ACC112 (cell line): ENCODE measurements around the gene TRA2B.

Experiments used
- H2AFZ ChIP-seq: fragments of 200-600 bp; sonication (generic); one replicate; pipeline ENCODE4 v1.6.0; 2017; ENCODE audit warnings: antibody characterized with exemption, low read length; ENCODE audit not compliant: unreplicated experiment
- H3K27ac ChIP-seq: fragments of 200-600 bp; sonication (generic); 2 replicates; pipeline ENCODE4 v1.5.1; 2014; ENCODE audit warnings: low read depth, mild to moderate bottlenecking, antibody characterized with exemption, low read length, moderate library complexity
- H3K27me3 ChIP-seq: fragments of 200-600 bp; sonication (generic); 2 replicates; pipeline ENCODE4 v1.6.1; 2014; ENCODE audit warnings: mild to moderate bottlenecking, antibody characterized with exemption, low read length, moderate library complexity, mixed read lengths; ENCODE audit not compliant: insufficient read depth
- H3K36me3 ChIP-seq: fragments of 200-600 bp; sonication (generic); 2 replicates; pipeline ENCODE4 v1.6.1; 2016; ENCODE audit warnings: mild to moderate bottlenecking, antibody characterized with exemption, low read length, moderate library complexity, mixed read lengths; ENCODE audit not compliant: insufficient read depth
- H3K4me1 ChIP-seq: fragments of 200-600 bp; sonication (generic); one replicate; pipeline ENCODE4 v1.6.1; 2016; ENCODE audit warnings: low read length, mixed read lengths; ENCODE audit not compliant: insufficient read depth, unreplicated experiment, control insufficient read depth
- H3K4me3 ChIP-seq: fragments of 200-600 bp; sonication (generic); 2 replicates; pipeline ENCODE4 v1.5.1; 2014; ENCODE audit warnings: mild to moderate bottlenecking, low read depth, low read length
- H3K79me2 ChIP-seq: fragments of 200-600 bp; sonication (generic); one replicate; pipeline ENCODE4 v1.6.0; 2016; ENCODE audit warnings: low read length; ENCODE audit not compliant: control insufficient read depth, unreplicated experiment, insufficient read depth

The TRA2B gene

GRCh38 chr3:185935465-185936272, 2.1 kb downstream of the TRA2B start:
- Histone ChIP-seq H3K27ac (peak overlapping the region; percentile 96), H3K36me3 (peaks cover 35% of the 10 kb centered on the region), H3K4me1 (peaks cover 34% of the 10 kb centered on the region)

GRCh38 chr3:185934767-185935464, 2.9 kb downstream of the TRA2B start:
- H3K4me3 ChIP-seq, result peak overlapping the region; percentile 95
- H3K36me3 ChIP-seq, result peaks cover 41% of the 10 kb centered on the region
- H3K27ac ChIP-seq, result peak overlapping the region; percentile 96; the same call in 1 of the 2 replicates
- peaks cover 42% of the 10 kb centered on the region for H3K4me1 ChIP-seq
- no peak overlapping the region for H2AFZ ChIP-seq
- no peaks in the 10 kb centered on the region for H3K27me3 ChIP-seq
- H3K79me2 ChIP-seq, result peaks cover 79% of the 10 kb centered on the region

More at GRCh38 chr3:185935465-185936272, 2.1 kb downstream of the TRA2B start:
- Histone ChIP-seq H2AFZ (no peak overlapping the region), H3K79me2 (peaks cover 71% of the 10 kb centered on the region), H3K4me3 (peak overlapping the region; percentile 95), H3K27me3 (no peaks in the 10 kb centered on the region)

- Histone ChIP-seq H3K27ac (peak overlapping the region; percentile 96; the same call in 1 of the 2 replicates), H3K4me1 (peaks cover 50% of the 10 kb centered on the region), H3K36me3 (peaks cover 48% of the 10 kb centered on the region)
Measured at GRCh38 chr3:185934174-185934557, 3.6 kb downstream of the TRA2B start.

GRCh38 chr3:185933374-185934173, 4.2 kb downstream of the TRA2B start:
- H3K4me1 ChIP-seq, result peaks cover 55% of the 10 kb centered on the region
- H3K27ac ChIP-seq, result no peak overlapping the region
- H3K27me3 ChIP-seq, result no peaks in the 10 kb centered on the region
- no peak overlapping the region for H2AFZ ChIP-seq
- peaks cover 92% of the 10 kb centered on the region for H3K79me2 ChIP-seq
- peak overlapping the region; percentile 95 for H3K4me3 ChIP-seq
- H3K36me3 ChIP-seq, result peaks cover 54% of the 10 kb centered on the region

More at GRCh38 chr3:185934174-185934557, 3.6 kb downstream of the TRA2B start:
- H3K27me3 ChIP-seq, result no peaks in the 10 kb centered on the region
- peaks cover 86% of the 10 kb centered on the region for H3K79me2 ChIP-seq
- no peak overlapping the region for H2AFZ ChIP-seq
- H3K4me3 ChIP-seq, result peak overlapping the region; percentile 95

GRCh38 chr3:185931777-185932612, 5.8 kb downstream of the TRA2B start:
- peaks cover 100% of the 10 kb centered on the region for H3K79me2 ChIP-seq
- H3K27me3 ChIP-seq, result no peaks in the 10 kb centered on the region
- H3K27ac ChIP-seq, result peak overlapping the region; percentile 11
- peak overlapping the region; percentile 95 for H3K4me3 ChIP-seq
- no peak overlapping the region for H2AFZ ChIP-seq
- peaks cover 68% of the 10 kb centered on the region for H3K4me1 ChIP-seq
- peaks cover 64% of the 10 kb centered on the region for H3K36me3 ChIP-seq

GRCh38 chr3:185930393-185931107, 7.3 kb downstream of the TRA2B start:
- no peak overlapping the region for H2AFZ ChIP-seq
- peak overlapping the region; percentile 42 for H3K27ac ChIP-seq
- H3K4me3 ChIP-seq, result peak overlapping the region; percentile 95
- H3K4me1 ChIP-seq, result peaks cover 78% of the 10 kb centered on the region
- H3K36me3 ChIP-seq, result peaks cover 68% of the 10 kb centered on the region
- peaks cover 100% of the 10 kb centered on the region for H3K79me2 ChIP-seq
- H3K27me3 ChIP-seq, result no peaks in the 10 kb centered on the region

GRCh38 chr3:185929192-185930151, 8.3 kb downstream of the TRA2B start:
- Histone ChIP-seq H3K4me3 (peak overlapping the region; percentile 95), H3K36me3 (peaks cover 70% of the 10 kb centered on the region), H2AFZ (no peak overlapping the region), H3K79me2 (peaks cover 100% of the 10 kb centered on the region), H3K4me1 (peaks cover 76% of the 10 kb centered on the region), H3K27ac (peak overlapping the region; percentile 42), H3K27me3 (no peaks in the 10 kb centered on the region)

GRCh38 chr3:185928496-185928895, 9.3 kb downstream of the TRA2B start:
- H3K4me1 ChIP-seq, result peaks cover 66% of the 10 kb centered on the region
- peaks cover 100% of the 10 kb centered on the region for H3K79me2 ChIP-seq
- H3K27me3 ChIP-seq, result no peaks in the 10 kb centered on the region
- peak overlapping the region; percentile 95 for H3K4me3 ChIP-seq
- H2AFZ ChIP-seq, result no peak overlapping the region
- peak overlapping the region; percentile 42 for H3K27ac ChIP-seq
- H3K36me3 ChIP-seq, result peaks cover 73% of the 10 kb centered on the region
